GM12875 (cell line): ENCODE results near the gene MOCOS.

Source experiments
- H3K4me3 ChIP-seq: one replicate; pipeline ENCODE4 v1.5.1; 2011; ENCODE audit warnings: low read depth, low read length, control low read depth
- CTCF ChIP-seq: IDR thresholded peaks from 2 replicates; pipeline ENCODE4 v1.5.1; 2011; ENCODE audit warnings: low read depth, mild to moderate bottlenecking, control low read depth, inconsistent platforms, low read length, moderate library complexity, borderline replicate concordance; ENCODE audit not compliant: insufficient read depth

Gene MOCOS

GRCh38 chr18:36265015-36265414 lies 77.7 kb downstream of the MOCOS start:
- H3K4me3 ChIP-seq = no peak overlapping the region
- no peak for TF ChIP-seq CTCF

DNA sequence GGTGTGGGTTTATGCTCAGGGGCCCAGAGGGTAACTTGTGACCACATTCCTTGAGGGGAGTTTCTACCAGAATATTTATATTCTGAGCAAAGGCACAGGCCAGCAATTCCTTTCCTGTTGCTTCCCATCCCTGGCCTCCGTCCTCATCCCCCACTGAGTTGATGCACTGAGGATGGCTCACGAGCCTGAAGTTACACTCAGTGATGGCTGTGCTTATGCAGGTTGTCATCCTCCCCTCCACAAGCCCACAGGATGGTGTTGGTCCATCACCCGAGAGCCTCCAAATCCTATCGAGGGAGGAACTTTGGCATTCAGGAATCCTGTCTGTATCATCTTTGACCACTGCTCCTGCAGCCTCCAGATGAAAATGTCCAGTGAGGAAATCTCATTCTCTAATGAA lies 81.9 kb downstream of the MOCOS start:
- no peak overlapping the region for H3K4me3 ChIP-seq
- TF ChIP-seq CTCF = no peak

GRCh38 chr18:36271153-36271552 lies 83.9 kb downstream of the MOCOS start:
- no peak overlapping the region for H3K4me3 ChIP-seq

DNA sequence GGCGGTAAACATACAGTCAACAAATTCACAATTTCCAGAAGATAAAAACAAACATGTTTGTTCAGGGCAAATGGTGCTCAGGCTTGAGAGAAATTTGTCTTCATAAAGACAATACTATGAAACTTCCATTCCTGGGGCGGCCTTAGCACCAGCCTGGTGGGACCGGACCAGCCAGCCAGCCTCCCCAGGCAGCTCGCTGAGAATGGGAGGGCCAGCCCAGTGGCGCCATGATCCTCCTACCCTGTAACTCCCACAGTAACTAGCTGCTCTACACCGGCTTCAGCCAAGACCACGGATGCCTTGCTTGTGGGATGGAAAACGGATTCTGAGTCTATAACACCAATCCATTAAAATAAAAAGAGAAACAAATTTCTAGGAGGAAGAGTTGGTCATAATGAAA lies 86.0 kb downstream of the MOCOS start:
- H3K4me3 ChIP-seq = no peak overlapping the region
- TF ChIP-seq CTCF = no peak

More at GRCh38 chr18:36271153-36271552, 83.9 kb downstream of the MOCOS start:
- TF ChIP-seq CTCF = no peak

GRCh38 chr18:36274083-36274715 lies 86.9 kb downstream of the MOCOS start:
- no peak for TF ChIP-seq CTCF
- no peak overlapping the region for H3K4me3 ChIP-seq

DNA sequence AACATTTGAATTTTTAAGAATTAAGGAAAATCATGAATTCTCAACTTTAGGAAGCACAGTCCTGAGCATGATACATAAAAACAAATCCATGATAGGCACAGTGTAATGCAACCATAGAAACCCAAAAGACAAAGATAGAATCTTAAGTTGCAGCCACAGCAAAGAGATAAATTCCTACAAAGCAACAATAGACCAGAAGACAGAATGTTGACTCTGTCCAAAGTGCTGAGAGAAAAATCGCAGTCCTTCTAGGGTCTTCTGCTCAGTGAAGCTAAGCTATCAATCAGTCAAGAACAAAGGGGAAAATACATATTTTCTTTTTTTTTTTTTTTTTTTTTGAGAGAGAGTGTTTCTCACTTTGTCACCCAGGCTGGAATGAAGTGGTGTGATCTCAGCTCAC lies 88.3 kb downstream of the MOCOS start:
- TF ChIP-seq CTCF = no peak
- no peak overlapping the region for H3K4me3 ChIP-seq

- TF ChIP-seq CTCF = no peak
- no peak overlapping the region for H3K4me3 ChIP-seq
Measured at GRCh38 chr18:36279001-36279400, 91.7 kb downstream of the MOCOS start.
